HCT116 (cell line): ENCODE data around the gene NHERF1. TPM values are rescaled to one million over a fixed set of nuclear protein-coding genes. Genes with fewer than 3 reads are reported as not detected.

Source experiments
- ATAC-seq: fragments of 200-7000 bp; cut with Tn5 transposase; 2 replicates; pipeline ENCODE4 v1.9.1; 2020; ENCODE audit warnings: mild to moderate bottlenecking, moderate library complexity
- BruUV-seq: library from RNA; stranded (reverse); fragments of 400-500 nt; replicated peaks from 2 replicates; lab custom pipeline; 2021; lab: Mats Ljungman, UMichigan
- CTCF ChIA-PET: fragments of 300-600 bp; sonication (Branson Sonifier 250); formaldehyde crosslinking; loops from one replicate; lab custom pipeline; 2021; ENCODE audit warnings: antibody characterized with exemption; lab: Charles Lee
- POLR2A ChIA-PET: fragments of 300-600, 350-600 bp; sonication (Branson Sonifier 250); formaldehyde crosslinking; loops from one replicate; lab custom pipeline; 2021; ENCODE audit warnings: antibody characterized with exemption; lab: Charles Lee
- RAD21 ChIA-PET, 2 experiments: fragments of 300-600 bp; sonication (Branson Sonifier 250); formaldehyde crosslinking; loops; one replicate each; lab custom pipeline; 2023; ENCODE audit warnings: low total read pairs in 2 of 2; ENCODE audit not compliant: uncharacterized antibody in 2 of 2, unreplicated experiment in 2 of 2, low non-redundant PET in 1 of 2; lab: Charles Lee
- DNase-seq: peaks from one replicate; pipeline ENCODE4 v3.0.0-alpha.2; 2010; ENCODE audit warnings: low read depth, low spot score
- H2AFZ ChIP-seq: fragments of 200-600 bp; shearing (Covaris generic), sonication (generic); 2 replicates; pipeline ENCODE4 v1.6.1; 2017; ENCODE audit warnings: low read depth, mixed run types, mixed read lengths, antibody characterized with exemption, low read length; ENCODE audit not compliant: poor library complexity, severe bottlenecking
- H3K27ac ChIP-seq: 2 replicates; pipeline ENCODE4 v1.5.1; 2012; ENCODE audit warnings: low read depth, low read length
- H3K27me3 ChIP-seq: fragments of 200-600 bp; sonication (generic); 2 replicates; pipeline ENCODE4 v1.6.1; 2016; ENCODE audit warnings: mixed run types, low read length, mixed read lengths; ENCODE audit not compliant: insufficient read depth
- H3K36me3 ChIP-seq, 2 experiments: fragments of 200-500 bp in 1 of 2; fragments of 200-600 bp in 1 of 2; sonication (Bioruptor generic) in 1 of 2; sonication (generic) in 1 of 2; 2 replicates each; pipeline versions ENCODE4 v1.5.1 to v1.6.1; 2014 to 2016; ENCODE audit warnings: low read length in 2 of 2, inconsistent platforms in 1 of 2, mixed read lengths in 1 of 2, mixed run types in 1 of 2; ENCODE audit not compliant: insufficient read depth in 2 of 2, control insufficient read depth in 1 of 2
- H3K4me1 ChIP-seq, 2 experiments: fragments of 200-600 bp in 1 of 2; sonication (generic) in 1 of 2; 2 replicates each; pipeline versions ENCODE4 v1.5.1 to v1.6.1; 2012 to 2017; ENCODE audit warnings: low read length in 2 of 2, inconsistent platforms in 1 of 2, mild to moderate bottlenecking in 1 of 2, mixed read lengths in 1 of 2, mixed run types in 1 of 2, moderate library complexity in 1 of 2; ENCODE audit not compliant: insufficient read depth in 2 of 2, control insufficient read depth in 1 of 2
- H3K4me2 ChIP-seq: fragments of 200-600 bp; sonication (generic); 2 replicates; pipeline ENCODE4 v1.6.1; 2017; ENCODE audit warnings: mixed run types, low read length, mixed read lengths
- H3K4me3 ChIP-seq, 2 experiments: fragments of 200-600 bp in 1 of 2; sonication (generic) in 1 of 2; replicated peaks in 1 of 2; 2 replicates each; pipeline ENCODE4 v1.5.1; 2011 to 2016; ENCODE audit warnings: low read length in 2 of 2, control low read depth in 1 of 2, low read depth in 1 of 2, mild to moderate bottlenecking in 1 of 2, mixed read lengths in 1 of 2, mixed run types in 1 of 2
- H3K79me2 ChIP-seq: fragments of 200-600 bp; sonication (generic); 2 replicates; pipeline ENCODE4 v1.6.1; 2017; ENCODE audit warnings: mild to moderate bottlenecking, mixed run types, low read length, moderate library complexity, mixed read lengths; ENCODE audit not compliant: insufficient read depth
- H3K9ac ChIP-seq: fragments of 200-600 bp; sonication (generic); 2 replicates; pipeline ENCODE4 v1.6.1; 2016; ENCODE audit warnings: low read length, mixed read lengths
- H3K9me2 ChIP-seq: fragments of 200-600 bp; sonication (generic), shearing (Covaris generic); 2 replicates; pipeline ENCODE4 v1.6.1; 2017; ENCODE audit warnings: mixed run types, mild to moderate bottlenecking, moderate library complexity; ENCODE audit not compliant: insufficient read depth
- H3K9me3 ChIP-seq, 2 experiments: fragments of 200-500 bp in 1 of 2; fragments of 200-600 bp in 1 of 2; sonication (Bioruptor generic) in 1 of 2; sonication (generic) in 1 of 2; 2 replicates each; pipeline ENCODE4 v1.6.1; 2014 to 2017; ENCODE audit warnings: low read length in 2 of 2, mixed read lengths in 2 of 2, inconsistent platforms in 1 of 2, low read depth in 1 of 2, mild to moderate bottlenecking in 1 of 2, mixed run types in 1 of 2, moderate library complexity in 1 of 2; ENCODE audit not compliant: control insufficient read depth in 1 of 2, insufficient read depth in 1 of 2
- H4K20me1 ChIP-seq: fragments of 200-600 bp; sonication (generic), shearing (Covaris generic); 2 replicates; pipeline ENCODE4 v1.6.1; 2017; ENCODE audit warnings: mixed run types, mild to moderate bottlenecking, moderate library complexity; ENCODE audit not compliant: insufficient read depth
- CBX3 ChIP-seq: IDR thresholded peaks from 2 replicates; pipeline ENCODE4 v1.6.1; 2012; ENCODE audit warnings: low read depth
- CEBPB ChIP-seq: IDR thresholded peaks from 2 replicates; pipeline ENCODE4 v1.6.1; 2012; ENCODE audit warnings: low read depth
- EZH2phosphoT487 ChIP-seq: fragments of 200-600 bp; IDR thresholded peaks from 2 replicates; pipeline ENCODE4 v1.6.1; 2018; ENCODE audit warnings: antibody characterized with exemption, borderline replicate concordance
- JUND ChIP-seq: IDR thresholded peaks from 2 replicates; pipeline ENCODE4 v1.6.1; 2012
- POLR2A ChIP-seq: IDR thresholded peaks from 2 replicates; pipeline ENCODE4 v1.7.0; 2011; ENCODE audit warnings: borderline replicate concordance; ENCODE audit not compliant: insufficient read depth, insufficient read length; ENCODE audit errors: extremely low read depth
- SP1 ChIP-seq: IDR thresholded peaks from 2 replicates; pipeline ENCODE4 v1.6.1; 2012; ENCODE audit warnings: low read depth
- ZNF274 ChIP-seq: fragments of 200-500 bp; sonication (Bioruptor generic); IDR thresholded peaks from 2 replicates; pipeline ENCODE4 v1.6.1; 2014; ENCODE audit warnings: mild to moderate bottlenecking, low read depth, low read length, inconsistent platforms
- intact Hi-C: fragments of 100-400 bp; cut with micrococcal nuclease; formaldehyde crosslinking; loops from 2 replicates; pipeline ENCODE4 v1.10.0; 2022
- total RNA-seq: library from RNA; stranded (reverse); gene quantifications from one replicate; pipeline ENCODE4 v1.2.1, GENCODE V29; 2021; ENCODE audit not compliant: unreplicated experiment

Gene NHERF1
- total RNA-seq, 1 experiment from 2014 or later, result 129 TPM

GRCh38 chr17:74712756-74713155 is 35.7 kb upstream of the NHERF1 start, which contains the start of gene CD300LF:
Gene CD300LF (minus strand): TSS chr17:74712923. CDS start chr17:74712866, 57 bp downstream.
- H3K9me3 ChIP-seq, result no peaks in the 10 kb centered on the region
- ChIA-PET CTCF (interaction anchor here (1.5 kb wide), 1 partner anchor 55 kb away, joined by 3 read pairs; no protein-coding TSS in a partner anchor), RAD21 (no interaction called here)

GRCh38 chr17:74713171-74713755 is 35.2 kb upstream of the NHERF1 start:
- no TSS peak for BruUV-seq
- no peak overlapping the region for H3K4me3 ChIP-seq
- intact Hi-C loops, result no loop called here
- no peak overlapping the region for H3K27ac ChIP-seq
- H3K4me1 ChIP-seq, result peaks cover 0 to 3% of the 10 kb centered on the region in 2 experiments; a peak in 1 of 4 replicates
- H3K27me3 ChIP-seq, result 0 out of 2 replicates have a peak, but pooled peaks cover 6% of the 10 kb centered on the region
- no peaks in the 10 kb centered on the region for H4K20me1 ChIP-seq
- ChIA-PET CTCF (interaction anchor here (1.5 kb wide), 1 partner anchor 56 kb away, joined by 3 read pairs; no protein-coding TSS in a partner anchor), RAD21 (no interaction called here), POLR2A (no interaction called here)
- DNase-seq (no peak), ATAC-seq (no peak)
- H3K4me2 ChIP-seq, result no peak overlapping the region
- H3K36me3 ChIP-seq, result no peaks in the 10 kb centered on the region
- H2AFZ ChIP-seq, result no peak overlapping the region
- no peaks in the 10 kb centered on the region for H3K9me2 ChIP-seq
- H3K79me2 ChIP-seq, result no peaks in the 10 kb centered on the region
- TF ChIP-seq POLR2A, result no peak
- no peak for TF ChIP-seq CEBPB
- TF ChIP-seq ZNF274, result no peak
- no peak for TF ChIP-seq SP1
- no peak overlapping the region for H3K9ac ChIP-seq
- no peaks in the 10 kb centered on the region for H3K9me3 ChIP-seq

More at GRCh38 chr17:74712756-74713155, 35.7 kb upstream of the NHERF1 start, which contains the start of gene CD300LF:
- Histone ChIP-seq H3K4me2 (no peak within 1 kb of the TSS), H3K79me2 (no peaks in the 10 kb centered on the region), H3K4me1 (peaks cover 0 to 3% of the 10 kb centered on the region in 2 experiments; a peak in 1 of 4 replicates), H3K27ac (no peak within 1 kb of the TSS), H3K36me3 (no peaks in the 10 kb centered on the region), H3K9ac (no peak within 1 kb of the TSS), H3K9me2 (no peaks in the 10 kb centered on the region)
- no peak for ATAC-seq
- intact Hi-C loops, result no loop called here
- TF ChIP-seq CBX3 (no peak), EZH2phosphoT487 (no peak), ZNF274 (no peak), JUND (no peak), POLR2A (no peak)
- TF ChIP-seq, all 23 proteins: peak for 0
- no peak for DNase-seq
- POLR2A ChIA-PET, result no interaction called here
- no peak within 1 kb of the TSS for H2AFZ ChIP-seq
- no peaks in the 10 kb centered on the region for H4K20me1 ChIP-seq
- H3K27me3 ChIP-seq, result 0 out of 2 replicates have a peak, but pooled peaks cover 6% of the 10 kb centered on the region
- BruUV-seq, result no TSS peak
- no peak within 1 kb of the TSS for H3K4me3 ChIP-seq
